SHP77 (cell line): Measurements from ENCODE around the gene KLHL34.

ENCODE experiments used
- DNase-seq, 2 experiments: peaks; one replicate each; lab custom pipeline; 2025; lab: John Stamatoyannopoulos, UW

The KLHL34 gene

DNA sequence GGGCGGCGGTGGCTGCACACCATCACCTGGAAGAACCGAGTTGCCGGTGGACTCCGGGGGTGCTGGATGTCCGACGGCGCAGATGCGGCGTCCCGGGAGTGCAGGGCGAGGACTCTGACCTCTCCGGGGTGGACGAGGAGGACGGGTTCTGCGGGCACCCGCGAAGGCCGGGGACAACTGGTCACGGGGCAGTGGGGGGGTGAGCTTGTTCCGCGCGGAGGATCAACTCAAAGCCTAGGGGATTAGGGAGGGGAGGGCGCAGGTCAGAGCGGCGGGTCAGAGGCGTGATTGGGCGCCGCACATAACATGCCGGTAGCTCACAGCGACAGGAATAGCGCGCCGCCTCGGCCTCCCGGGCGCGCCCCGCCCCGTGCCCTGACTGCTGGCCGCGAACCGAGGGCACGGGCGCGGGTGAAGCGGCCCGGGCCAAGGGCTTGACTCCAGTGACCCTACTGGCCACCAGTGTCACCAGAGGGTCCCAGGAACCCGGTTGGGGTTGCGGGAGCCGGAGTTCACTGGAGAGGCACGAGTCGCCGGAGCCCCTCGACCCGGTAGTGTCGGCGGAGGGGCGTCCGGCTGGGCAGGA is at the start of gene KLHL34:
TSS of gene KLHL34 (minus strand) at position 179 of the 586 bp plus-strand sequence. CDS start 542 bp downstream, outside the sequence.
- DNase-seq: no peak

DNA sequence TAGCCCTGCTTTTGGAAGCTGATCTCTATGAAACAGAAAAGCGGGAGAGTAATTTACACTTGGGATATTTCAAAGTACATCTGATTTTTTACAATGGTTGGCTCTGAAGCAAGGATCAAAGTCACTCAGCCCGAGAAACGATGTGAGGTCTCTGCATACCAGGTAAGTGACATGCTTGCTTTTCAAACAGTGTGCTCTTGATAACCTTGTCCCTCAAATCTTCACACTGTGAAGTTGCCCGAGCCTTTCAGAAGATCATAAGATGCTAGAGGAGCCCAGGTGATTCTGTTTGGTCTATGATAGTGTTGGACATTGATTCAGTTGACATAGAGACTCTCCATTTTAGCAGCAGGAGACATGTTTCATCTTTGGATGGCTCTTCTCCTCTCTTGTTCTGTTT is 47.1 kb upstream of the KLHL34 start:
- no peak for DNase-seq

DNA sequence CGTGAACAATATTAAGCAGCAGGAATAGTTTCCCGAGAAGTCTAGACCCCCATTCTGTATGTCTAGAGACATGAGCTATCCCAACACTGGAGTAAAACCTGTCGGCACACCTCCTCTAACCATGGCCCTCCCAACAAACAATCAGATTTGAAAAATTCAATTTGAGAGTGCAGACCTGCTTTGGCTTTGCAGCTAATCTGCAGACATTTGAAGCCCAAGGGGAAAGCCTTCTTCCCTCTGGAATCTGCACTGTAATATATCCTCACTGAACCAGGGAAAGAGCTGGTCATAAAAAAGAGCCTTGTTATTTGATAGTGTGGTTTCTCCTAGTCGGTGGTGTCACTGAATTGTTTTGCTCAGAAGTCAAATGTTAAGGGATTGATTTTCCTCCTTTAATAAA is 44.6 kb upstream of the KLHL34 start:
- no peak for DNase-seq

DNA sequence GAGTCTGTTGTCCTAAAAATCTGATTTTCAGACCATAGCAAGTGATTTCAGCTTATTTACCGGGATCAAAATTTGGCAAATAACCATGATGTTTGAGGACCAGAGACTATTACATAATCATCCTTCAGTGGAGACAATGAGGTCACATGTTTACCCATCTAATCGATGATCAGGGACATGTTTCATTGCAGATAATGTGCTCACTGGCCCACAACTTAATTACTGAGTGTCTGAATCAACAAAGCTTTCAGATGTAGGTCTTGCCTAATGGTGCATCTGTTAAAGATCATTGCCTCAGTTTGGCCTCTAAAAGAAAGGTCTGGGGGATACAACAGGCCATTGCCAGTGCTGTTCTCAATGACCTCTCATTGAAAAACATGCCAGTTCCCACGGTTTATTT is 42.8 kb upstream of the KLHL34 start:
- DNase-seq: no peak

DNA sequence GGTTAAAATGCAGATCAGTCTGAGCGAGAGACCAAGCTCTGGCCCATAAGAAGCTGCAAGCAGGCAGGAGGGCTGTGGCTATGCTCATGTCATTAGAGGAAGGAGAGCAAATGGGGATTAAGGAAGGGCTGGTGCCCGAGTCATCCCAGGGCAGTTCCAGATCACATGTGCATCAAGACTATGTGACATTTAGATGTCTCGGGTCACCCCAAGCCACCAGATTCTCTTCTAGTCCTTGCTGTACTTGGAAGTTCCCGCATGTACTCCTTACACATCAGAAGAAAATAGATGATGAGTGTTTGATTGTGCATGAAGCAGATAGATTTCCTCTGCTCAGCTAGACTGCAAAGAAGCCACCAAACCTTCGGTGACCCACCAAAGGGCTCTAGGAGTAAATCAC is 42.1 kb upstream of the KLHL34 start:
- DNase-seq: no peak

GRCh38 chrX:21699136-21699535 is 41.0 kb upstream of the KLHL34 start:
- DNase-seq: no peak

GRCh38 chrX:21698272-21698671 is 40.1 kb upstream of the KLHL34 start:
- no peak for DNase-seq

DNA sequence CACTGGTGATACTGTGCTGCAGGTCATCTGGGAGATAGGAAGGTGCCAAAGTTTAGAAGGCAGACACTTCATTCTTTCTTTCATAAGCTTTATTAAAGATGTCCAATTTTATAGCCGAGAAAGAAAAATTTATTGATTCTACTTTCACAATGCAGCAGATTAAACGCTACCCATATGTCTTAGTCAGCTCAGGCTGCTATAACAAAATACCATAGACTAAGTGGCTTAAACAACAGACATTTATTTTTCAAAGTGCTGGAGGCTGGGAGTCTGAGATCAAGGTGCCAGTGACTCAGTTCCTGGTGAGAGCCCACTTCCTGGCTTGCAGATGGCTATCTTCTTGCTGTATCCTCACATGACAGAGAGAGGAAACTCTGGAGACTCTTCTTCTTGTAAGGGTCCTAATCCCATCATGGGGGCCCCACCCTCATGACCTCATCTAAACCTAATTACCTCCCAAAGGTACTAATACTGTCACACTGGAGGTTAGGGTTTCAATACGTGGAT is 33.4 kb upstream of the KLHL34 start:
- no peak for DNase-seq

DNA sequence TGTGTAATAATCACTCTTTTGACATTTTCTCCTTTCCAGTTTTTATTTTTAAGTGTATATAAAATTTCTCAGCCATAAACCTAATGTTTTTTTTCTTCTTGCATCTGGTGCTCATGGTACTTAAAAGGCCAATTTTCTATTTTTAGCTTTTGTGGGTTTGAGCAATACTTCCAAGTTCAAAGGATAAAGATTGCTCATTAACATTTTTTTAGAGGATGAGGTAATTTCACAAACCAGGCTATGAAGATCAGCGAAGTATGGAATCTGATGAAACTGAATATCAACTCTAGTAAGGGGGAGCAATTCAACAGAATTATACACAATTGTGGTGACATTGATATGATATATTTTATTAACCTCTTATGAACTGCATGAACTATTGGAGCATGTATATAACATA is 25.8 kb upstream of the KLHL34 start:
- DNase-seq: no peak

DNA sequence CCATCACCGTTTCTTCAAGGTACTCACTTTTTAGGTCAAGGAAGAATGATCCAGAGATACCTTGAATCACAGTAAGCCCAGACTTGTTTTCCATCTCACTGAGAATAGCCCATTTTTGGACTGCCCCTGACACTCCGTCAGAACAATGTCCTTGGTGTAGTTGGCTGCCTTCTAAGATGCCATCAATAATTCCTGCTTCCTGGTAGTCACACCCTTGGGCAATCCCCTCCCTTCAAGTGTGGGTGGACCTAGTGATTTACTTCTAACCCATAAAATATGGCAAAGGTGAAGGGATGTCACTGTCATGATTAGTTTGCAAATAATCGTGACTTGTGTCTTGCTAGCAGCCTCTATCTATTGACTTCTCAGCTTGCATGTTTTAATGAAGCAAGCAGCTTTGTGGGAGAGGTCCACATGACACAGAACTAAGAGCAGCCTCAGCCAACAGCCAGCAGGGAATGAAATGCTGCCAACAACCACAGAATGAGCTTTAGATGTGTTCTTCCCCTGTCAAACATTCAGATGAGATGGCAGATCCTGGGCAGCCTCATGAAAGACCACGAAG is 20.0 kb upstream of the KLHL34 start:
- no peak for DNase-seq

- DNase-seq: no peak
Observed at GRCh38 chrX:21675931-21676330, 17.8 kb upstream of the KLHL34 start.

DNA sequence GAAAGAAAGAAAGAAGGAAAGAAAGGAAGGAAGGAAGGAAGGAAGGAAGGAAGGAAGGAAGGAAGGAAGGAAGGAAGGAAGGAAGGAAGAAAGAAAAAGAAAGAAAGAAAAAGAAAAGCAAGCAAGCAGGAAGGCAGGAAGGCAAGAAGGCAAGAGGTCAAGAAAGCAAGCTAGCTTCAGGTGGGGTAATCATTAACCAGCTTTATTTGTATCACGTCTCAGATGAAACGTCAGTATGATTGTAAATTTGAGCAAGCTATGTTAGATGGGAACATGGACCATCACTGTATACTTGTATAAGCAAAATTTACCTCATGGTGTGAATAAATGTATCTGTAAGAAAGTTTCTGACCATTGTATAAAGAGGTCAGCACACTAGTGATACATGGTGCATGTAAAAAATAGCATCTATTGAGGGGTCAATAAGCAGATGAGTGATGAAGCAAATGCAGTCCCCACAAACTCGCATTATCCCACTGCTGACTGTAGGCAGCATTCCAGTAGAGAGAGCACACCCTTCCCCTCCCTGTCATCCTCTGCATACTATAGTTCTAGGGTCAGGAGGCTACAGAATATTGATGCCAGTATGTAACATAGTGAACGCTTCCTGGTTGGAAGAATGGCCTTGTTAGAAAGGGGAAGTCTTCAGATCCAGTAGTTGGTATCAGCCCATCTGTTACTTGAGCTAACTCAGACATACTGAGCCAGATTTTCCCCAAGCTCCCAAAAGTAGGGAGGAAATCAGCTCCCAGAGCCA is 16.5 kb upstream of the KLHL34 start:
- no peak for DNase-seq

GRCh38 chrX:21666679-21667078 is 8.5 kb upstream of the KLHL34 start:
- DNase-seq: no peak

DNA sequence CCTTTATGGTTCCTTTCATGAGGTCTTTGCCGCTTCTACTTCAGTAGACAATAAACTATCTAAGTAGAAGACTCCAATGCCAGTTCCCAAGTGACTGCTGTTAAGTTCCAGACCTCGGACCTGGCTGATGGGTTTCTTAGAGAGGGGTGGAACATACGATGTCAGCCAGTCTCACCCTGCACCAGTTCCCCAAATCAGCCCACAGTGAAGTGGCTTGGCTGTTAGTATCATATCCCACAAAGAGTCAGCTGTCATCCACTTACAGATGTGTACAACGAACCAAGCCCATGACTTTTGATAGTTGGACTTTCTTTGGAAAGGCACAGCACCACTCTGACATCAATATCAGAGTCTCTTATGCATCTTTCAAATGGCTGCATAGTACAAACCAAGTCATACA is 8.1 kb upstream of the KLHL34 start:
- no peak for DNase-seq

GRCh38 chrX:21662761-21663160 is 4.6 kb upstream of the KLHL34 start:
- no peak for DNase-seq

- no peak for DNase-seq
Observed at GRCh38 chrX:21661316-21661715, 3.2 kb upstream of the KLHL34 start.

- no peak for DNase-seq
Observed at GRCh38 chrX:21660156-21660555, 2.0 kb upstream of the KLHL34 start.

- no peak for DNase-seq
Observed at GRCh38 chrX:21659320-21659719, 1.2 kb upstream of the KLHL34 start.

DNA sequence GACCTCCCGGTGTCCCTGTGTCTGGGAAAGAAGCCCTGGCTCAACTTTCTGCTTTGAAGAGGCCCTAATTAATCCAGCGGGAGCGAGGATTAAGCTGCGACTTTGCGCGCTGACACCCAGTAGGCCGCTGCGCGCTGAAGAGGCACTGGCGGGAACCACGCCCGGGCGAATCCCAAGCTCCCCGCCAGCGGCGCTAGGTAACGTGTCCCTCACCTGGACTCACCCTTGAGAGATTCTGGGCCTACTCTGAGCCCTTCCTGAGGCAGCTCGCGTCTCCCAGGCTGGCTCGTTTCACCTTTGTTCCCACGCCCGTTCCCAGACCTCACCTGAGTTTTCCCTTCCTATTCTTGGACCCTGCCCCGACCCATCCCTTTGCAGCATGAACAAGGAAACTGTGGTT is 616 bp upstream of the KLHL34 start:
- DNase-seq: no peak

GRCh38 chrX:21657318-21658151 is 595 bp downstream of the KLHL34 start:
- no peak for DNase-seq

GRCh38 chrX:21656587-21657317 is 1.4 kb downstream of the KLHL34 start:
- no peak for DNase-seq
